GM23338 (cell line): ENCODE measurements around the gene RAD51B. TPM values are rescaled to one million over a fixed set of nuclear protein-coding genes. Genes with fewer than 3 reads are reported as not detected.

Source experiments
- ATAC-seq: fragments of 200-7000 bp; cut with Tn5 transposase; 3 replicates; pipeline ENCODE4 v1.9.1; 2020
- DNase-seq: peaks from one replicate; pipeline ENCODE4 v3.0.0-alpha.2; 2015; ENCODE audit warnings: low spot score
- H2AFZ ChIP-seq: fragments of 200-600 bp; sonication (generic); 2 replicates; pipeline ENCODE4 v1.8.0; 2016; ENCODE audit warnings: antibody characterized with exemption, mild to moderate bottlenecking, moderate library complexity
- H3F3A ChIP-seq: fragments of 200-600 bp; sonication (generic); replicated peaks from 2 replicates; pipeline ENCODE4 v1.8.0; 2017; ENCODE audit warnings: antibody characterized with exemption, mixed run types, low read depth
- H3K27ac ChIP-seq: fragments of 200-600 bp; sonication (generic); 2 replicates; pipeline ENCODE4 v1.6.1; 2016; ENCODE audit warnings: low read depth
- H3K27me3 ChIP-seq: fragments of 200-600 bp; sonication (generic); 2 replicates; pipeline ENCODE4 v1.8.0; 2016; ENCODE audit warnings: mild to moderate bottlenecking, mixed run types, moderate library complexity; ENCODE audit not compliant: insufficient read depth
- H3K36me3 ChIP-seq: fragments of 200-600 bp; sonication (generic); 2 replicates; pipeline ENCODE4 v1.8.0; 2016; ENCODE audit warnings: mild to moderate bottlenecking; ENCODE audit not compliant: insufficient read depth
- H3K4me1 ChIP-seq: fragments of 200-600 bp; sonication (generic); 2 replicates; pipeline ENCODE4 v1.8.0; 2016; ENCODE audit warnings: mild to moderate bottlenecking, moderate library complexity; ENCODE audit not compliant: insufficient read depth
- H3K4me2 ChIP-seq: fragments of 200-600 bp; sonication (generic); 2 replicates; pipeline ENCODE4 v1.7.1; 2017; ENCODE audit warnings: mixed run types
- H3K4me3 ChIP-seq: fragments of 200-600 bp; sonication (generic); 2 replicates; pipeline ENCODE4 v1.6.1; 2016; ENCODE audit warnings: mixed run types
- H3K79me2 ChIP-seq: fragments of 200-600 bp; sonication (generic); replicated peaks from 2 replicates; pipeline ENCODE4 v1.8.0; 2017; ENCODE audit warnings: mild to moderate bottlenecking; ENCODE audit not compliant: insufficient read depth
- H3K9me2 ChIP-seq: fragments of 200-600 bp; sonication (generic); 2 replicates; pipeline ENCODE4 v1.8.0; 2017; ENCODE audit not compliant: insufficient read depth
- H4K20me1 ChIP-seq: fragments of 200-600 bp; sonication (generic); replicated peaks from 2 replicates; pipeline ENCODE4 v1.8.0; 2017; ENCODE audit warnings: mild to moderate bottlenecking; ENCODE audit not compliant: insufficient read depth
- H3K27ac Mint-ChIP-seq: 2 replicates; pipeline ENCODE4 v1.8.0; 2020; ENCODE audit warnings: inconsistent platforms, mild to moderate bottlenecking, moderate library complexity, mixed read lengths
- H3K27me3 Mint-ChIP-seq: 3 replicates; pipeline ENCODE4 v1.8.0; 2022; ENCODE audit warnings: low read depth, mild to moderate bottlenecking, moderate library complexity, mixed read lengths, inconsistent platforms; ENCODE audit not compliant: insufficient read depth, poor library complexity
- H3K36me3 Mint-ChIP-seq: 3 replicates; pipeline ENCODE4 v1.8.0; 2021; ENCODE audit warnings: low read depth, mild to moderate bottlenecking, inconsistent platforms, moderate library complexity, mixed read lengths
- H3K4me1 Mint-ChIP-seq: 3 replicates; pipeline ENCODE4 v1.8.0; 2020; ENCODE audit warnings: mild to moderate bottlenecking, inconsistent platforms, mixed read lengths
- H3K4me3 Mint-ChIP-seq: 3 replicates; pipeline ENCODE4 v1.8.0; 2021; ENCODE audit warnings: moderate library complexity, mild to moderate bottlenecking, inconsistent platforms, mixed read lengths
- H3K9me3 Mint-ChIP-seq: 3 replicates; pipeline ENCODE4 v1.8.0; 2020; ENCODE audit warnings: moderate library complexity, mild to moderate bottlenecking, inconsistent platforms, mixed read lengths
- CREB1 ChIP-seq: fragments of 250-450 bp; sonication (Bioruptor Pico); IDR thresholded peaks from 2 replicates; pipeline ENCODE4 v1.5.0; 2020; ENCODE audit warnings: low read depth, mild to moderate bottlenecking, moderate library complexity
- ETS1 ChIP-seq: IDR thresholded peaks from 2 replicates; pipeline ENCODE4 v1.6.1; 2016; ENCODE audit warnings: antibody characterized with exemption
- EZH2 ChIP-seq: fragments of 200-600 bp; sonication (generic); IDR thresholded peaks from one replicate; pipeline ENCODE4 v1.8.0; 2017; ENCODE audit warnings: antibody characterized with exemption, mild to moderate bottlenecking, low read depth; ENCODE audit not compliant: unreplicated experiment
- EZH2phosphoT487 ChIP-seq: fragments of 200-600 bp; sonication (generic); IDR thresholded peaks from one replicate; pipeline ENCODE4 v1.8.1; 2018; ENCODE audit warnings: antibody characterized with exemption; ENCODE audit not compliant: unreplicated experiment
- JUNB ChIP-seq: IDR thresholded peaks from one replicate; pipeline ENCODE4 v1.6.1; 2016; ENCODE audit warnings: antibody characterized with exemption; ENCODE audit not compliant: unreplicated experiment
- NANOG ChIP-seq: IDR thresholded peaks from 2 replicates; pipeline ENCODE4 v1.6.1; 2016; ENCODE audit warnings: antibody characterized with exemption, borderline replicate concordance
- POLR2AphosphoS5 ChIP-seq: IDR thresholded peaks from 2 replicates; pipeline ENCODE4 v1.6.1; 2016; ENCODE audit warnings: antibody characterized with exemption, low read depth
- STAT1 ChIP-seq: IDR thresholded peaks from one replicate; pipeline ENCODE4 v1.6.1; 2016; ENCODE audit warnings: antibody characterized with exemption; ENCODE audit not compliant: unreplicated experiment
- ZNF114 ChIP-seq: fragments of 250-450 bp; sonication (Bioruptor Pico); IDR thresholded peaks from 2 replicates; pipeline ENCODE4 v1.5.0; 2020; ENCODE audit warnings: mild to moderate bottlenecking, moderate library complexity
- ZNF331 ChIP-seq: fragments of 250-450 bp; sonication (Bioruptor Pico); IDR thresholded peaks from 2 replicates; pipeline ENCODE4 v1.5.0; 2020; ENCODE audit warnings: low read depth, mild to moderate bottlenecking, moderate library complexity
- polyA plus RNA-seq: library from polyadenylated mRNA; unstranded; fragments of >200 nt; fragmentation: Nextera tagmentation; extraction: Ambion mirVana; gene quantifications from 2 replicates; pipeline ENCODE4 v1.2.1, GENCODE V29; 2016
- total RNA-seq: library from RNA; depleted of rRNA; stranded (reverse); fragments of >200 nt; shearing (Covaris generic); gene quantifications from 2 replicates; pipeline ENCODE4 v1.2.3, GENCODE V29; 2014
- TF ChIP-seq, protein P1 (sequence below), 2 experiments: fragments of 200-600 bp in 1 of 2; sonication (generic) in 1 of 2; conservative IDR thresholded peaks; 2 replicates each; pipeline versions ENCODE4 v1.5.1 to v1.6.1; 2016 to 2017; ENCODE audit warnings: antibody characterized with exemption in 2 of 2, low read depth in 2 of 2, mild to moderate bottlenecking in 2 of 2, moderate library complexity in 1 of 2
- TF ChIP-seq, protein P2 (sequence below): fragments of 250-450 bp; sonication (Bioruptor Pico); IDR thresholded peaks from 2 replicates; pipeline ENCODE4 v1.5.0; 2020; ENCODE audit warnings: mild to moderate bottlenecking, moderate library complexity

Gene RAD51B
- total and polyA plus RNA-seq, 2 experiments from 2014 or later = 15.7 to 29.1 TPM

- TF ChIP-seq, protein P1, sequence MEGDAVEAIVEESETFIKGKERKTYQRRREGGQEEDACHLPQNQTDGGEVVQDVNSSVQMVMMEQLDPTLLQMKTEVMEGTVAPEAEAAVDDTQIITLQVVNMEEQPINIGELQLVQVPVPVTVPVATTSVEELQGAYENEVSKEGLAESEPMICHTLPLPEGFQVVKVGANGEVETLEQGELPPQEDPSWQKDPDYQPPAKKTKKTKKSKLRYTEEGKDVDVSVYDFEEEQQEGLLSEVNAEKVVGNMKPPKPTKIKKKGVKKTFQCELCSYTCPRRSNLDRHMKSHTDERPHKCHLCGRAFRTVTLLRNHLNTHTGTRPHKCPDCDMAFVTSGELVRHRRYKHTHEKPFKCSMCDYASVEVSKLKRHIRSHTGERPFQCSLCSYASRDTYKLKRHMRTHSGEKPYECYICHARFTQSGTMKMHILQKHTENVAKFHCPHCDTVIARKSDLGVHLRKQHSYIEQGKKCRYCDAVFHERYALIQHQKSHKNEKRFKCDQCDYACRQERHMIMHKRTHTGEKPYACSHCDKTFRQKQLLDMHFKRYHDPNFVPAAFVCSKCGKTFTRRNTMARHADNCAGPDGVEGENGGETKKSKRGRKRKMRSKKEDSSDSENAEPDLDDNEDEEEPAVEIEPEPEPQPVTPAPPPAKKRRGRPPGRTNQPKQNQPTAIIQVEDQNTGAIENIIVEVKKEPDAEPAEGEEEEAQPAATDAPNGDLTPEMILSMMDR (conservative IDR thresholded peaks at IDR 0.05; ENCODE audit: low read depth in 2 of 2) = no peak
- TF ChIP-seq ETS1 = no peak
- no peak for TF ChIP-seq CREB1 (CRISPR knock-in tag)
- TF ChIP-seq ZNF114 = no peak
- no peak for TF ChIP-seq NANOG
- TF ChIP-seq STAT1 = no peak
These were observed 545.6 kb downstream of the RAD51B start (continued) for GRCh38 chr14:68365228-68365627.

- H3K79me2 ChIP-seq = no peaks in the 10 kb centered on the region
- H3K36me3 Mint-ChIP-seq = no peaks in the 10 kb centered on the region
- H3K36me3 ChIP-seq = no peaks in the 10 kb centered on the region
- ATAC-seq (no peak), DNase-seq (no peak)
- H3K9me3 Mint-ChIP-seq = no peaks in the 10 kb centered on the region
- no peaks in the 10 kb centered on the region for H3K27me3 ChIP-seq
- no peak overlapping the region for H3K27ac Mint-ChIP-seq
- peaks cover 24% of the 10 kb centered on the region for H3K4me1 Mint-ChIP-seq
- no peak overlapping the region for H3K4me2 ChIP-seq
- H2AFZ ChIP-seq = no peak overlapping the region
- H3K27ac ChIP-seq = no peak overlapping the region
- no peaks in the 10 kb centered on the region for H3K9me2 ChIP-seq
- H3K27me3 Mint-ChIP-seq = no peaks in the 10 kb centered on the region
- H3K4me1 ChIP-seq = peaks cover 18% of the 10 kb centered on the region
- H3K4me3 Mint-ChIP-seq = no peak overlapping the region
- H3K4me3 ChIP-seq = no peak overlapping the region
- H4K20me1 ChIP-seq = no peaks in the 10 kb centered on the region
- 0 out of 2 replicates have a peak, but pooled peaks cover 7% of the 10 kb centered on the region for H3F3A ChIP-seq
- TF ChIP-seq ETS1 = no peak
- no peak for TF ChIP-seq EZH2phosphoT487
- no peak for TF ChIP-seq JUNB
- TF ChIP-seq EZH2 = no peak
- TF ChIP-seq POLR2AphosphoS5 = no peak
- TF ChIP-seq ZNF114 = no peak
- TF ChIP-seq, protein P1 (conservative IDR thresholded peaks at IDR 0.05; ENCODE audit: low read depth in 2 of 2) = no peak
- TF ChIP-seq, protein P2, sequence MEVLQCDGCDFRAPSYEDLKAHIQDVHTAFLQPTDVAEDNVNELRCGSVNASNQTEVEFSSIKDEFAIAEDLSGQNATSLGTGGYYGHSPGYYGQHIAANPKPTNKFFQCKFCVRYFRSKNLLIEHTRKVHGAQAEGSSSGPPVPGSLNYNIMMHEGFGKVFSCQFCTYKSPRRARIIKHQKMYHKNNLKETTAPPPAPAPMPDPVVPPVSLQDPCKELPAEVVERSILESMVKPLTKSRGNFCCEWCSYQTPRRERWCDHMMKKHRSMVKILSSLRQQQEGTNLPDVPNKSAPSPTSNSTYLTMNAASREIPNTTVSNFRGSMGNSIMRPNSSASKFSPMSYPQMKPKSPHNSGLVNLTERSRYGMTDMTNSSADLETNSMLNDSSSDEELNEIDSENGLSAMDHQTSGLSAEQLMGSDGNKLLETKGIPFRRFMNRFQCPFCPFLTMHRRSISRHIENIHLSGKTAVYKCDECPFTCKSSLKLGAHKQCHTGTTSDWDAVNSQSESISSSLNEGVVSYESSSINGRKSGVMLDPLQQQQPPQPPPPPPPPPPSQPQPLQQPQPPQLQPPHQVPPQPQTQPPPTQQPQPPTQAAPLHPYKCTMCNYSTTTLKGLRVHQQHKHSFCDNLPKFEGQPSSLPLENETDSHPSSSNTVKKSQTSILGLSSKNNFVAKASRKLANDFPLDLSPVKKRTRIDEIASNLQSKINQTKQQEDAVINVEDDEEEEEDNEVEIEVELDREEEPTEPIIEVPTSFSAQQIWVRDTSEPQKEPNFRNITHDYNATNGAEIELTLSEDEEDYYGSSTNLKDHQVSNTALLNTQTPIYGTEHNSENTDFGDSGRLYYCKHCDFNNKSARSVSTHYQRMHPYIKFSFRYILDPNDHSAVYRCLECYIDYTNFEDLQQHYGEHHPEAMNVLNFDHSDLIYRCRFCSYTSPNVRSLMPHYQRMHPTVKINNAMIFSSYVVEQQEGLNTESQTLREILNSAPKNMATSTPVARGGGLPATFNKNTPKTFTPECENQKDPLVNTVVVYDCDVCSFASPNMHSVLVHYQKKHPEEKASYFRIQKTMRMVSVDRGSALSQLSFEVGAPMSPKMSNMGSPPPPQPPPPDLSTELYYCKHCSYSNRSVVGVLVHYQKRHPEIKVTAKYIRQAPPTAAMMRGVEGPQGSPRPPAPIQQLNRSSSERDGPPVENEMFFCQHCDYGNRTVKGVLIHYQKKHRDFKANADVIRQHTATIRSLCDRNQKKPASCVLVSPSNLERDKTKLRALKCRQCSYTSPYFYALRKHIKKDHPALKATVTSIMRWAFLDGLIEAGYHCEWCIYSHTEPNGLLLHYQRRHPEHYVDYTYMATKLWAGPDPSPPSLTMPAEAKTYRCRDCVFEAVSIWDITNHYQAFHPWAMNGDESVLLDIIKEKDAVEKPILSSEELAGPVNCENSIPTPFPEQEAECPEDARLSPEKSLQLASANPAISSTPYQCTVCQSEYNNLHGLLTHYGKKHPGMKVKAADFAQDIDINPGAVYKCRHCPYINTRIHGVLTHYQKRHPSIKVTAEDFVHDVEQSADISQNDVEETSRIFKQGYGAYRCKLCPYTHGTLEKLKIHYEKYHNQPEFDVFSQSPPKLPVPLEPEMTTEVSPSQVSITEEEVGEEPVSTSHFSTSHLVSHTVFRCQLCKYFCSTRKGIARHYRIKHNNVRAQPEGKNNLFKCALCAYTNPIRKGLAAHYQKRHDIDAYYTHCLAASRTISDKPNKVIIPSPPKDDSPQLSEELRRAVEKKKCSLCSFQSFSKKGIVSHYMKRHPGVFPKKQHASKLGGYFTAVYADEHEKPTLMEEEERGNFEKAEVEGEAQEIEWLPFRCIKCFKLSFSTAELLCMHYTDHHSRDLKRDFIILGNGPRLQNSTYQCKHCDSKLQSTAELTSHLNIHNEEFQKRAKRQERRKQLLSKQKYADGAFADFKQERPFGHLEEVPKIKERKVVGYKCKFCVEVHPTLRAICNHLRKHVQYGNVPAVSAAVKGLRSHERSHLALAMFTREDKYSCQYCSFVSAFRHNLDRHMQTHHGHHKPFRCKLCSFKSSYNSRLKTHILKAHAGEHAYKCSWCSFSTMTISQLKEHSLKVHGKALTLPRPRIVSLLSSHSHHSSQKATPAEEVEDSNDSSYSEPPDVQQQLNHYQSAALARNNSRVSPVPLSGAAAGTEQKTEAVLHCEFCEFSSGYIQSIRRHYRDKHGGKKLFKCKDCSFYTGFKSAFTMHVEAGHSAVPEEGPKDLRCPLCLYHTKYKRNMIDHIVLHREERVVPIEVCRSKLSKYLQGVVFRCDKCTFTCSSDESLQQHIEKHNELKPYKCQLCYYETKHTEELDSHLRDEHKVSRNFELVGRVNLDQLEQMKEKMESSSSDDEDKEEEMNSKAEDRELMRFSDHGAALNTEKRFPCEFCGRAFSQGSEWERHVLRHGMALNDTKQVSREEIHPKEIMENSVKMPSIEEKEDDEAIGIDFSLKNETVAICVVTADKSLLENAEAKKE = no peak
- TF ChIP-seq NANOG = no peak
- TF ChIP-seq ZNF331 (CRISPR knock-in tag) = no peak
These were observed 547.1 kb downstream of the RAD51B start for GRCh38 chr14:68366656-68367055.
